NCI-H345 treated with DMSO at 0.1 percent for 48 hours (cell line): ENCODE measurements around the gene PSMB8.

ENCODE experiments used
- DNase-seq: peaks from one replicate; lab custom pipeline; 2025; ENCODE audit not compliant: unreplicated experiment; lab: John Stamatoyannopoulos, UW

The PSMB8 gene

DNA sequence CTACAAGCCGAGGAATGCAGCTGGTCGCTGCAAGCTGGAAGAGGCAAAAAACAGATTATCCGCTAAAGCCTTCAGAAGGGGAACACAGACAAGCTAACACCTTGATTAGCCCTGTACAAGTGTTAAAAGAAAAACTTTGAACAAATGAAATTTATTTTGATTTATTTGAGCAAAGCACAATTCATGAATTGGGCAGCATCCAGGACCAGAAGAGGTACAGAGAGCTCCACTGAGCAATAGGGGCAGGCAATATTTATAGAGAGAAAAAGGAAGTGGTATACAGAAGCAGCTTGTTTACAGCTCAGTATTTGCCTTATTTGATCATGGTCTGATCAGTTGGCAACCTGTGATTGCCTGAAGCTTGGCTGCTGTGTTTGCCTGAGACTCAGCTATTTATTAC is 44.7 kb downstream of the PSMB8 start:
- no peak for DNase-seq

GRCh38 chr6:32796848-32797776 is 46.7 kb downstream of the PSMB8 start:
- no peak for DNase-seq

- no peak for DNase-seq
Observed at GRCh38 chr6:32794510-32794909, 49.3 kb downstream of the PSMB8 start.

DNA sequence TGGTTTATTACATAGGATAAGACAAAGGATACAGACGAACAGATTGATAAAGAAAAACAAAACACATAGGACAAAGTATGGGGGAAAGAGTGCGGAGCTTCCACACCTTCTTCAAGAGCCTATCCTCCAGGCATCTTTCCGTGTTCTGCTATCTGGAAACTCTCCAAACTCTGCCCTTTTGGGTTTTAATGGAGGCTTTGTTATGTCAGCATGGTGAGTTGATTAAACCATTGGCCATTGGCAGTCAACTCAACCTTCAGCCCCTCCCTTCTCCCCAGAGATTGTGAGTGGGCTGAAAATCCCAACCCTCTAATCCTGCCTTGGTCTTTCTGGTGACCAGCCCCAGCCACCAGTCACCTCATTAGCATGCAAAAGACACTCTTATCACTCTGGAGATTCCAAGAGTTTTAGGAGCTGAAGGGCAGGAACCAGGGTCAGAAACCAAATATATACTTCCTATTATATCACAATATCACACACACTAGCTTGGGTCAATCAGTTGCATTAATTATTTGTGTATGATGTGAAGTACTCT is 50.9 kb downstream of the PSMB8 start:
- no peak for DNase-seq
